Lung (tissue), 13 donors: Measurements from ENCODE around the gene TPD52L2. TPM values are rescaled to one million over a fixed set of nuclear protein-coding genes. Genes with fewer than 3 reads are reported as not detected.
A peak's percentile ranks its signal among the peaks of the same experiment; 100 is the strongest.

Source experiments
- ATAC-seq: fragments of 200-7000 bp; cut with Tn5 transposase; one replicate; pipeline ENCODE4 v1.9.1; 2020; ENCODE audit warnings: moderate number of reproducible peaks; ENCODE audit not compliant: insufficient read depth, low FRiP score
- DNase-seq, 3 donors: peaks; one replicate each; pipeline ENCODE4 v3.0.0-alpha.2; 2013 to 2017
- H3K27ac ChIP-seq, 2 donors: one replicate each; pipeline ENCODE4 v1.5.1; 2013; ENCODE audit warnings: mild to moderate bottlenecking in 2 of 2, moderate library complexity in 2 of 2, control low read depth in 1 of 2, inconsistent platforms in 1 of 2, low read depth in 1 of 2, low read length in 1 of 2
- H3K27me3 ChIP-seq, 3 donors: one replicate each; pipeline ENCODE4 v1.5.1; 2013; ENCODE audit warnings: low read length in 2 of 3; ENCODE audit not compliant: control insufficient read depth in 3 of 3, insufficient read depth in 3 of 3
- H3K36me3 ChIP-seq, 4 donors: one replicate each; pipeline ENCODE4 v1.5.1; 2013; ENCODE audit warnings: low read length in 4 of 4, mild to moderate bottlenecking in 1 of 4, moderate library complexity in 1 of 4; ENCODE audit not compliant: control insufficient read depth in 4 of 4, insufficient read depth in 4 of 4
- H3K4me1 ChIP-seq, 5 donors: one replicate each; pipeline ENCODE4 v1.5.1; 2013; ENCODE audit warnings: low read length in 5 of 5, mild to moderate bottlenecking in 2 of 5, moderate library complexity in 1 of 5; ENCODE audit not compliant: control insufficient read depth in 5 of 5, insufficient read depth in 5 of 5
- H3K4me3 ChIP-seq: one replicate; pipeline ENCODE4 v1.5.1; 2013; ENCODE audit warnings: mild to moderate bottlenecking, control low read depth, moderate library complexity
- H3K9ac ChIP-seq, 2 donors: one replicate each; pipeline ENCODE4 v1.5.1; 2013; ENCODE audit warnings: low read length in 2 of 2, control low read depth in 1 of 2; ENCODE audit not compliant: insufficient read depth in 1 of 2
- H3K9me3 ChIP-seq, 4 donors: one replicate each; pipeline ENCODE4 v1.5.1; 2013; ENCODE audit warnings: low read length in 3 of 4, mild to moderate bottlenecking in 1 of 4, moderate library complexity in 1 of 4; ENCODE audit not compliant: control insufficient read depth in 4 of 4, insufficient read depth in 3 of 4
- CTCF ChIP-seq: IDR thresholded peaks from 2 replicates; pipeline ENCODE4 v1.5.1; 2012; ENCODE audit warnings: mild to moderate bottlenecking; ENCODE audit errors: control extremely low read depth, extremely low read depth
- WGBS, 2 donors: extraction: QIAGEN DNeasy Blood & Tissue Kit; methylation state at CpG; one replicate each; pipeline ENCODE4 v1.1.7; 2013; 5-methylcytosine and 5-hydroxymethylcytosine counted together
- polyA plus RNA-seq, 2 donors: library from polyadenylated mRNA; stranded (reverse); fragments of 200-250 nt; gene quantifications; one replicate each; pipeline ENCODE4 v1.2.1, GENCODE V29; 2013
- small RNA-seq: library from RNA; depleted of rRNA; stranded (forward); fragments of <200 nt; gene quantifications from one replicate; pipeline ENCODE3, GENCODE V24; 2014; ENCODE audit warnings: low replicate concordance
- total RNA-seq, 2 donors: library from RNA; depleted of rRNA in 1 of 2; stranded (reverse); fragments of >200 nt in 1 of 2; gene quantifications; one replicate each; pipeline ENCODE4 v1.2.1, GENCODE V29; 2014 to 2021
- donor health status: control.
- donor health status: control.
- donor health status: Bipolar disorder and iron deficiency.
- donor health status: healthy.
- donor health status: DM: yes; HTN: yes; CAD: no.

The TPD52L2 gene
- total and polyA plus RNA-seq, 4 donors = 66.2 to 130 (median 79.3) TPM

GRCh38 chr20:63940071-63940471 is 75.0 kb downstream of the TPD52L2 start:
- Histone ChIP-seq H3K9ac (no peak overlapping the region), H3K36me3 (peaks cover 13 to 56% (median 20%) of the 10 kb centered on the region in 4 donors), H3K4me3 (no peak overlapping the region), H3K9me3 (no peaks in the 10 kb centered on the region), H3K4me1 (peaks cover 0 to 11% (median 0%) of the 10 kb centered on the region in 5 donors), H3K27me3 (no peaks in the 10 kb centered on the region), H3K27ac (no peak overlapping the region)
- ATAC-seq (no peak), DNase-seq (no peak)
- TF ChIP-seq CTCF = no peak
- 94 to 96% methylated on average over 23 of the region's 23 CpGs for WGBS, 2 donors

- ATAC-seq = no peak
- Histone ChIP-seq H3K27ac (peak overlapping the region in 1 of 2 donors; percentile 86), H3K36me3 (peaks cover 13 to 57% (median 21%) of the 10 kb centered on the region in 4 donors), H3K9ac (no peak overlapping the region), H3K4me3 (no peak overlapping the region), H3K4me1 (peaks cover 0 to 11% (median 0%) of the 10 kb centered on the region in 5 donors), H3K27me3 (no peaks in the 10 kb centered on the region), H3K9me3 (no peaks in the 10 kb centered on the region)
- no peak for TF ChIP-seq CTCF
- DNase-seq = no peak
- 94 to 95% methylated on average over 57 to 58 of the region's 58 CpGs for WGBS, 2 donors
These were observed 75.6 kb downstream of the TPD52L2 start for GRCh38 chr20:63940472-63941266.

Small RNA genes within 50 kb of the gene (small RNA-seq; reads per million reads assigned to genes)
- gene MIR941-2 = not detected
- gene MIR941-4 = not detected
- gene MIR941-5 = not detected
- gene RNU1-134P = 0.12 reads per million

Other genes starting within 250 kb of the TPD52L2 start
- gene GMEB2, start 238.2 kb upstream of the TPD52L2 start, total RNA-seq = 10 to 100 TPM in 1 of 2 donors, 1 to 10 TPM in 1; 7.6 to 12.9 TPM
- 10 to 100 TPM in 1 of 2 donors, 1 to 10 TPM in 1; 9.0 to 11.6 TPM for gene GMEB2, start 238.2 kb upstream of the TPD52L2 start, polyA plus RNA-seq
- gene STMN3, start 211.8 kb upstream of the TPD52L2 start, total RNA-seq = 10 to 100 TPM; 15.8 to 18.2 TPM
- 10 to 100 TPM; 13.6 to 20.9 TPM for gene STMN3, start 211.8 kb upstream of the TPD52L2 start, polyA plus RNA-seq
- 10 to 100 TPM; 19.7 to 45.8 TPM for gene RTEL1, start 207.0 kb upstream of the TPD52L2 start, total RNA-seq
- gene RTEL1, start 207.0 kb upstream of the TPD52L2 start, polyA plus RNA-seq = 10 to 100 TPM; 12.4 to 15.6 TPM
- 10 to 100 TPM in 1 of 2 donors, 1 to 10 TPM in 1; 1.6 to 19.8 TPM for gene TNFRSF6B, start 168.6 kb upstream of the TPD52L2 start, total RNA-seq
- 100 to 1,000 TPM in 1 of 2 donors, 10 to 100 TPM in 1; 45.5 to 195 TPM for gene TNFRSF6B, start 168.6 kb upstream of the TPD52L2 start, polyA plus RNA-seq
- 10 to 100 TPM; 29.8 to 56.0 TPM for gene ARFRP1, start 157.3 kb upstream of the TPD52L2 start, total RNA-seq
- gene ARFRP1, start 157.3 kb upstream of the TPD52L2 start, polyA plus RNA-seq = 10 to 100 TPM; 43.9 to 50.8 TPM
- 10 to 100 TPM; 18.3 to 32.9 TPM for gene ZGPAT, start 157.2 kb upstream of the TPD52L2 start, total RNA-seq
- gene ZGPAT, start 157.2 kb upstream of the TPD52L2 start, polyA plus RNA-seq = 10 to 100 TPM; 34.5 to 45.0 TPM
- 1 to 10 TPM; 6.2 to 9.0 TPM for gene LIME1, start 128.6 kb upstream of the TPD52L2 start, total RNA-seq
- gene LIME1, start 128.6 kb upstream of the TPD52L2 start, polyA plus RNA-seq = 10 to 100 TPM; 11.3 to 19.9 TPM
- 100 to 1,000 TPM in 1 of 2 donors, 10 to 100 TPM in 1; 18.8 to 121 TPM for gene SLC2A4RG, start 125.5 kb upstream of the TPD52L2 start, total RNA-seq
- gene SLC2A4RG, start 125.5 kb upstream of the TPD52L2 start, polyA plus RNA-seq = 10 to 100 TPM; 41.6 to 81.1 TPM
- gene ZBTB46, start 34.0 kb upstream of the TPD52L2 start, total RNA-seq = 10 to 100 TPM; 10.8 to 15.3 TPM
- 1 to 10 TPM; 3.4 to 4.4 TPM for gene ZBTB46, start 34.0 kb upstream of the TPD52L2 start, polyA plus RNA-seq
- not detected for gene ABHD16B, start 3.8 kb upstream of the TPD52L2 start, total RNA-seq
- 1 to 10 TPM in 1 of 2 donors, under 1 TPM in 1; 0.89 to 1.5 TPM for gene ABHD16B, start 3.8 kb upstream of the TPD52L2 start, polyA plus RNA-seq
- gene DNAJC5, start 29.9 kb downstream of the TPD52L2 start, total RNA-seq = 10 to 100 TPM; 25.1 to 64.5 TPM
- 10 to 100 TPM; 26.5 to 48.2 TPM for gene DNAJC5, start 29.9 kb downstream of the TPD52L2 start, polyA plus RNA-seq
- 10 to 100 TPM; 33.6 to 42.7 TPM for gene UCKL1, start 91.1 kb downstream of the TPD52L2 start, total RNA-seq
- 10 to 100 TPM; 34.8 to 37.5 TPM for gene UCKL1, start 91.1 kb downstream of the TPD52L2 start, polyA plus RNA-seq
- 10 to 100 TPM; 10.7 to 18.9 TPM for gene ZNF512B, start 104.7 kb downstream of the TPD52L2 start, total RNA-seq
- gene ZNF512B, start 104.7 kb downstream of the TPD52L2 start, polyA plus RNA-seq = 10 to 100 TPM in 1 of 2 donors, 1 to 10 TPM in 1; 8.7 to 13.0 TPM
- 1 to 10 TPM; 2.3 to 6.4 TPM for gene SAMD10, start 114.4 kb downstream of the TPD52L2 start, total RNA-seq
- gene SAMD10, start 114.4 kb downstream of the TPD52L2 start, polyA plus RNA-seq = 1 to 10 TPM; 4.7 to 6.8 TPM
- 10 to 100 TPM; 61.2 to 65.0 TPM for gene PRPF6, start 115.9 kb downstream of the TPD52L2 start, total RNA-seq
- 10 to 100 TPM; 43.6 to 47.1 TPM for gene PRPF6, start 115.9 kb downstream of the TPD52L2 start, polyA plus RNA-seq
- 1 to 10 TPM; 1.3 to 2.0 TPM for gene C20orf204, start 170.9 kb downstream of the TPD52L2 start, total RNA-seq
- gene C20orf204, start 170.9 kb downstream of the TPD52L2 start, polyA plus RNA-seq = under 1 TPM; 0.50 to 0.63 TPM
- gene SOX18, start 184.4 kb downstream of the TPD52L2 start, total RNA-seq = 10 to 100 TPM; 12.1 to 52.2 TPM
- 10 to 100 TPM; 26.9 to 31.7 TPM for gene SOX18, start 184.4 kb downstream of the TPD52L2 start, polyA plus RNA-seq
- gene TCEA2, start 197.9 kb downstream of the TPD52L2 start, total RNA-seq = 10 to 100 TPM; 28.5 to 32.8 TPM
- 10 to 100 TPM; 18.3 to 32.9 TPM for gene TCEA2, start 197.9 kb downstream of the TPD52L2 start, polyA plus RNA-seq
- 10 to 100 TPM; 15.1 to 50.7 TPM for gene RGS19, start 214.2 kb downstream of the TPD52L2 start, total RNA-seq
- 10 to 100 TPM; 19.5 to 99.0 TPM for gene RGS19, start 214.2 kb downstream of the TPD52L2 start, polyA plus RNA-seq
- 1 to 10 TPM; 1.6 to 2.5 TPM for gene OPRL1, start 214.8 kb downstream of the TPD52L2 start, total RNA-seq
- 1 to 10 TPM in 1 of 2 donors, under 1 TPM in 1; 0.45 to 3.1 TPM for gene OPRL1, start 214.8 kb downstream of the TPD52L2 start, polyA plus RNA-seq
- gene LKAAEAR1, start 219.1 kb downstream of the TPD52L2 start, total RNA-seq = under 1 TPM; 0.51 to 0.64 TPM
- 1 to 10 TPM in 1 of 2 donors, under 1 TPM in 1; 0.65 to 2.3 TPM for gene LKAAEAR1, start 219.1 kb downstream of the TPD52L2 start, polyA plus RNA-seq
- not detected for gene NPBWR2, start 242.3 kb downstream of the TPD52L2 start, total RNA-seq
- gene NPBWR2, start 242.3 kb downstream of the TPD52L2 start, polyA plus RNA-seq = not detected